GM12891 (cell line): ENCODE results near the gene MUC6.

Experiments used
- DNase-seq: peaks from one replicate; pipeline ENCODE4 v3.0.0; 2011; ENCODE audit warnings: low spot score; ENCODE audit not compliant: insufficient read length
- FAIRE-seq: peaks from 2 replicates; lab custom pipeline; 2011; peaks lifted over from hg19 to GRCh38; lab: Jason Lieb, UNC
- PAX5 ChIP-seq: IDR thresholded peaks from 2 replicates; pipeline ENCODE4 v1.6.1; 2011; ENCODE audit warnings: low read length, moderate library complexity, mild to moderate bottlenecking; ENCODE audit not compliant: insufficient read depth, severe bottlenecking
- POLR2A ChIP-seq: IDR thresholded peaks from 2 replicates; pipeline ENCODE4 v1.6.1; 2011; ENCODE audit warnings: low read depth, low read length, control low read depth
- POLR2AphosphoS5 ChIP-seq: IDR thresholded peaks from 2 replicates; pipeline ENCODE4 v1.6.1; 2011; ENCODE audit warnings: low read depth, low read length, control low read depth
- POU2F2 ChIP-seq: IDR thresholded peaks from 2 replicates; pipeline ENCODE4 v1.6.1; 2011; ENCODE audit warnings: low read depth, mild to moderate bottlenecking, control low read depth, low read length, moderate library complexity
- SPI1 ChIP-seq: IDR thresholded peaks from 2 replicates; pipeline ENCODE4 v1.6.1; 2011; ENCODE audit warnings: low read depth, low read length, control low read depth
- TAF1 ChIP-seq: IDR thresholded peaks from 2 replicates; pipeline ENCODE4 v1.6.1; 2011; ENCODE audit warnings: low read depth, low read length, control low read depth

MUC6 gene

DNA sequence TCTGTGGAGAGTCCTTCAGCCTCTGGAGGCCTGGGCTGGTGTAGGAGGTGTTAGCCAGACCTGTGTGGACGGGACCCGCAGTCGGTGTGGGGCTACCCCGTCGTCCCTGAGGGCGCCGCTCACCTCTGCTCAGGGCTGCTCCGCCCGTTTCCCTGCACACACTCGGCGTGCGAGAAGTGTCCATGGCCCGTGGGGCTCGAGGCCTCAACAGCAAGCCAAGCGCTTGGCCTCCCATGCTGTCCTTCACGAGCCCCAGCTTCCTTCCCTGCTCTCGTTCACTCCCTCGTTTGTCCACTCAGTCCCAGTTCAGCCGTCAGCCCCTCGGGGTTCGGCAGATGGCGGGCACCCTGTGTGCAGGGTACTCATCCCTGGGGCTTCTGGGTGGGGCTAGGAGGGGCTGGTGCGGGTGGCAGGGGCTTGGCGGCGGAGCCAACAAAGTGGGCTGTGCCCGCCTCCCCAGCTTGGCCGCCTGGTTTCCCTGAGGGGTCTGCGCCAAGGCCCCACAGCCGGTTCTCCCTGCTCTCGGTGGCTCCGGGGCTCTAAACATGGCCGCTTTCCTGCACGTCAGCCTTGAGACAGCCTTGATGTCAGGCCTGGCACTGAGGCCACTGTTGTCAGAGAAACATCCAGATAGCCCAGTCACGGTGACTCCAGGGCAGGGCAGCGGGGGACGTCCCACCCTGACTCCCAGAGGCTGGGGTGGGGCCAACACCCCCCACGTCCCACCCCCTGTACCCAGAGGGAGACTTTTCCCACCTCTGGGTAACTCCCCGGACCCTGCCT is 3.3 kb downstream of the MUC6 start:
- FAIRE-seq (no peak), DNase-seq (no peak)
- TF ChIP-seq POLR2AphosphoS5 = no peak
- no peak for TF ChIP-seq SPI1
- no peak for TF ChIP-seq PAX5
- no peak for TF ChIP-seq POLR2A
- TF ChIP-seq TAF1 = no peak
- TF ChIP-seq POU2F2 = no peak

DNA sequence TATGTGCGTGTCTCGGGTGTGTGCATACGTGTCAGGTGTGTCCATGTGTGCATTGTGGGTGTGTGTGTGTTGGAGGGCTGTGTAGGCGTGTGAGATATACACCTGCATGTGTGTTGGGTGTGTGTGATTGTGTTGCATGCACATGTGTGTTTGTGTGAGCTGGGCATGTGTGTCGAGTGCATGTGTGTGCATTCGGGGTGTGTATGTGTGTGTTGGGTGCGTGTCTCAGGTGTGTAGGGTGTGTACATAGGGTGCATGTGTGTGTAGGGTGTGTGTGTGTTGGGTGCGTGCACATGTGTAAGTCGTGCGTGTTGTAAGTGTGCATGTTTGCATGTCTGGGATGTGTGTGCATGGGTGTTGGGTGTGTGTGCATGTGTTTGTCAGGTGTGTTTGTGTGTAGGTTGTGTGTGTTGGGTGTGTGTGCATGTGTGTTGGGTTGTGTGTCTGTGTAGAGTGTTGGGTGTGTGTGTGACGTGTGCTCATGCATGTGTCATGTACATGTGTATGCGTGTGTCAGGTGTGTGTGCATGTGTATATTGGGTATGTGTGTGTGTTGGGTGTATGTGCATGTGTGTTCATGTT is 4.1 kb downstream of the MUC6 start:
- DNase-seq (no peak), FAIRE-seq (peak; percentile 71)
- TF ChIP-seq PAX5 (no peak), POLR2AphosphoS5 (no peak), POU2F2 (no peak), SPI1 (no peak), TAF1 (no peak), POLR2A (no peak)

DNA sequence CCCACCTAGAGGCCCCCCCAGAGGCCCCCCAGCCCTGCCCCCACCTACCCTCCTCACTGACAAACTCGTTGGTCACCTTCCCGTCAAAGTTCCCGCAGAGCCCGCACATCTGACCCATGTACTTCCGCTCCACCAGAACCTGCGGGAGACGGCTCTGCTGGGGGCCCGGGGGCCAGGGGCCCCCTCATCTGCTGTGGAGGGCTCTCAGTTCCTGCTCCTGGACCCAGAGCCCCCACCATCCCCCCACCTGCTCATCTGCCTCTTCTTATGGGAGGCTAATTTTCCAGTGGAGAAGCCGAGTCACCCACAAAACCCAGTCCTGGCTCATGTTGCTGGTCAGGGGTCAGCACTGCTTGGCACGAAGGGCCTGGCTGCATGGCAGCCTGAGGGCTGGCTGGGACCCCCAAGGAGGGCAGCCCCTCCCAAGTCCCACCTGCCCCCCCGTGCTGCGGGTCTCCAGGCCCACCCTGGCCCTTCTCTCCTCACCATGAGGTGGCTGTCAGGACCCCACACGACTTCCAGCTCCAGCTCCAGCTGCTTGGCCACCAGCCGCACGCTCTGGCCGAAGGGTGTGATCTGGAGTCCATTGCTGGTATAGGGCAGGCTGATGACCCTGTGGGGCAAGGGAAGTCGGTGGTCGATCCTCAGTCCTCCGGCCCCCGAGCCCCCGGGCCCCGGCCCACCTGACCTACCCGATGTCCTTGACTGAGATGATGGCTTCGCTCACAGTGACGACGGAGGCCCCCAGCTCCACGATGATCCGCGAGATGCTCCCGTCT is 5.2 kb downstream of the MUC6 start:
- DNase-seq (no peak), FAIRE-seq (no peak)
- TF ChIP-seq POLR2A (no peak), POU2F2 (no peak), SPI1 (no peak), TAF1 (no peak), POLR2AphosphoS5 (no peak), PAX5 (no peak)

GRCh38 chr11:1030556-1030955 is 6.0 kb downstream of the MUC6 start:
- FAIRE-seq = no peak
- TF ChIP-seq POLR2AphosphoS5 (no peak), PAX5 (no peak), TAF1 (no peak), POU2F2 (no peak), SPI1 (no peak), POLR2A (no peak)
- DNase-seq = no peak

- FAIRE-seq (no peak), DNase-seq (no peak)
- TF ChIP-seq POLR2A (no peak), TAF1 (no peak), POLR2AphosphoS5 (no peak), PAX5 (no peak), SPI1 (no peak)
These were observed 6.4 kb downstream of the MUC6 start for GRCh38 chr11:1030086-1030485.

DNA sequence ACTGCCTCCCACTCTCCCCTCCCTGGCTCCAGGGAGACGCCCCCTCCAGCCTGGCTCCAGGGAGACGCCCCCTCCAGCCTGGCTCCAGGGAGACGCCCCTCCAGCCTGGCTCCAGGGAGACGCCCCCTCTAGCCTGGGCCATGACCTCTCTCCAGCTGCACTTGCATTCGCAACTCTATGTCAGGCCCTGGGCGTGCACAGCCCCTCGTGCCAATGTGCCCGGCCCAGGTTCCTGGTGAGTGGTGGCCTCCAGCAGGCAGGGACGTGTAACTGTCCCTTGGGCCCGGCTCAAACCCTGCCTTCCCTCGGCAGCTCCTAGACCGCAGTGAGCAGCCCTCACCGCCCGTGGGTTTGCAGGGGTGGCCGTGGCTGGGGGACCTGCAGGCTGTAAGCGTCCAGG is 6.9 kb downstream of the MUC6 start:
- TF ChIP-seq POLR2AphosphoS5 = no peak
- no peak for DNase-seq
- FAIRE-seq = no peak

DNA sequence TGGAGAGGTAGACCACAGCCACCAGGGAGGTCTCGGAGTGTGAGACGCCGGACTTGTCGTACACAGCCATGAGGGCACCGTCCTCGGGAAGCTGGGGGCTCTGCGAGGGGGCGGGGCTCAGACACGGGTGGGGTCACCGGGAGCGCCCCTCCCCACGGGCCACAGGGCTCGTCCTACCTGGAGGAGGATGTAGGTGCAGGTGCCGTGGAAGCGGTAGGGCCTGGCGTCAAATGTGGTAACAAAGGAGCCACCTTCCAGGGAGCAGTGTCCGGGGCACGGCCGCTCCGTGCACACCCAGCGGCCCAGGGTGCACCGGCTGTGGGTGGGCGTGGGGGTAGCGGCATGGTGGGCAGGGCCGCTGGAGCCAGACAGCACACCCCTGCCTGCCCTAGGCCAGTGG is 7.5 kb downstream of the MUC6 start:
- DNase-seq (no peak), FAIRE-seq (no peak)
- TF ChIP-seq PAX5 (no peak), TAF1 (no peak), POLR2AphosphoS5 (no peak), POLR2A (no peak), SPI1 (no peak), POU2F2 (no peak)

DNA sequence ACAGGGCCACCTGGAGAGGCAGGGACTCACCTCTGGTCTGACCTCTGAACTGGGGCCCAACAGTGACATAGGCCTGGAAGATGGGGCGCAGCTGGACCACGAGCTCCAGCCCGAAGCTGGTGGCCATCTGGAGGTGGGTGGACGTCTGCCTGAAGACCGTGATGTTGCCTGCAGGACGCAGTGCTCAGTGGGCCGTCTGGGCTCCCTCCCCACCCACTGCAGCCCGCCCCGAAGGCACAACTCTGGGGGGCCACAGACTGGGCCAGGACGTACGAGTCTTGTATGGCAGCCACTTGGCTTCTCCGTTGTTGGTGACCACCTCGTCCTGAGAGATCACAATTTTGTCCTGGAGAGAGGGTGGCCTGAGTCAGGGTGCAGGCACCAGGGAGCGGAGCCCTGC is 7.9 kb downstream of the MUC6 start:
- no peak for TF ChIP-seq TAF1
- no peak for TF ChIP-seq PAX5
- no peak for TF ChIP-seq POLR2AphosphoS5
- TF ChIP-seq POU2F2 = no peak
- no peak for TF ChIP-seq POLR2A
- TF ChIP-seq SPI1 = no peak
- DNase-seq (no peak), FAIRE-seq (no peak)

DNA sequence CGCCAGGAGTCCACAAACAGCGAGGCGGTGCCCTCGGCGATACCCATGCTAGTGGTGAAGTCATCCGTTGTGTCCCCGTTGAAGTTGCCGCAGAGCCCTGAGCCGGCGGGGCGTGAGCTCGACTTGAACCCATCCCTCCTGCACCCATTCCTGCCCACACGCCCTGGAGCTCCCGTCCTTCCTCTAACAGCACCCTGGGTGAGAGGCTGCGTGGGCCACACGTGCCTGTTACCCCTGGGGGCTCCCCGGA is 8.3 kb downstream of the MUC6 start:
- DNase-seq (no peak), FAIRE-seq (no peak)
- TF ChIP-seq POU2F2 (no peak), PAX5 (no peak), SPI1 (no peak), TAF1 (no peak), POLR2AphosphoS5 (no peak), POLR2A (no peak)
